ENCODE results near the gene KLHL17.
A peak's percentile ranks its signal among the peaks of the same experiment; 100 is the strongest.
"Not testable (repeated sequence)": the region's sequence is repeated elsewhere in the genome, so short reads cannot be mapped to it uniquely, and the experiment has no call there.

The KLHL17 gene

GRCh38 chr1:937521-937920 lies 22.9 kb upstream of the KLHL17 start:
- no peak for DNase-seq (ENCODE audit: low spot score)

- no peak for DNase-seq (ENCODE audit: low spot score)
Observed at GRCh38 chr1:938088-938683, 22.2 kb upstream of the KLHL17 start.

- no peak for DNase-seq (ENCODE audit: low spot score)
Observed at GRCh38 chr1:938711-939489, 21.5 kb upstream of the KLHL17 start.

- no peak for DNase-seq (ENCODE audit: low spot score)
Observed at GRCh38 chr1:939511-940106, 20.8 kb upstream of the KLHL17 start.

- peak; percentile 78 for DNase-seq (ENCODE audit: low spot score)
Observed at GRCh38 chr1:940107-941014, 20.0 kb upstream of the KLHL17 start.

GRCh38 chr1:941015-941587 lies 19.3 kb upstream of the KLHL17 start:
- no peak for DNase-seq (ENCODE audit: low spot score)

- peak; percentile 87 for DNase-seq (ENCODE audit: low spot score)
Observed at GRCh38 chr1:941588-942383, 18.6 kb upstream of the KLHL17 start.

- DNase-seq (ENCODE audit: low spot score) = no peak
Observed at GRCh38 chr1:942411-942821, 18.0 kb upstream of the KLHL17 start.

GRCh38 chr1:942864-943533 lies 17.4 kb upstream of the KLHL17 start:
- DNase-seq (ENCODE audit: low spot score) = no peak

- DNase-seq (ENCODE audit: low spot score) = no peak
Observed at GRCh38 chr1:943545-944340, 16.6 kb upstream of the KLHL17 start.

- DNase-seq (ENCODE audit: low spot score) = no peak
Observed at GRCh38 chr1:944341-945325, 15.8 kb upstream of the KLHL17 start.

GRCh38 chr1:945688-946556 lies 14.5 kb upstream of the KLHL17 start:
- DNase-seq (ENCODE audit: low spot score) = no peak

GRCh38 chr1:946811-947210 lies 13.6 kb upstream of the KLHL17 start:
- not testable (repeated sequence) for DNase-seq (ENCODE audit: low spot score)

- DNase-seq (ENCODE audit: low spot score) = no peak
Observed at GRCh38 chr1:947958-948357, 12.4 kb upstream of the KLHL17 start.

GRCh38 chr1:950268-950667 lies 10.1 kb upstream of the KLHL17 start:
- no peak for DNase-seq (ENCODE audit: low spot score)

- no peak for DNase-seq (ENCODE audit: low spot score)
Observed at GRCh38 chr1:950881-951280, 9.5 kb upstream of the KLHL17 start.

GRCh38 chr1:951364-951763 lies 9.0 kb upstream of the KLHL17 start:
- DNase-seq (ENCODE audit: low spot score) = no peak

- no peak for DNase-seq (ENCODE audit: low spot score)
Observed at GRCh38 chr1:952201-952600, 8.2 kb upstream of the KLHL17 start.

Measured in ecto neural progenitor cell (in vitro differentiated cells).